ENCODE data around the gene COQ2. TPM values are rescaled to one million over a fixed set of nuclear protein-coding genes. Genes with fewer than 3 reads are reported as not detected.

Gene COQ2
- total RNA-seq, 2 experiments from 2014 or later: 12.1 to 14.4 TPM

- H3K9me2 ChIP-seq (ENCODE audit: insufficient read depth, low read length): no peaks in the 10 kb centered on the region
- peak overlapping the region; percentile 50; the same call in 1 of the 2 replicates for H2AFZ ChIP-seq (ENCODE audit: low read length)
- no peaks in the 10 kb centered on the region for H3K79me2 ChIP-seq (ENCODE audit: insufficient read depth, low read depth, low read length)
- intact Hi-C loops (cut with micrococcal nuclease; ENCODE audit: unreplicated experiment): loop anchor here (1.0 kb wide), 2 partner anchors 105 to 182 kb away; partner anchors contain the start of gene COPS4
- peaks cover 19% of the 10 kb centered on the region for H3K36me3 ChIP-seq (ENCODE audit: insufficient read depth, low read length)
- peak overlapping the region; percentile 79 for H3K4me2 ChIP-seq (ENCODE audit: low read length)
- no peak for DNase-seq (ENCODE audit: low spot score)
- H3K27ac ChIP-seq (ENCODE audit: low read depth, low read length, poor library complexity, severe bottlenecking): peak overlapping the region; percentile 86
- ChIA-PET CTCF (ENCODE audit: unreplicated experiment) (interaction anchor here (0.9 to 1.1 kb wide), 2 partner anchors 9 to 18 kb away, joined by 3 read pairs; no protein-coding TSS in a partner anchor), POLR2A (interaction anchor here (0.7 to 2.3 kb wide), 8 partner anchors 17 to 541 kb away, joined by 3 to 18 read pairs (median 5); no protein-coding TSS in a partner anchor)
- H3K9me3 ChIP-seq (ENCODE audit: low read length): peaks cover 35% of the 10 kb centered on the region
- H4K20me1 ChIP-seq (ENCODE audit: insufficient read depth, low read length): no peaks in the 10 kb centered on the region
- TSS peak; percentile 88 for BruUV-seq (replicated peaks)
- H3K4me3 ChIP-seq (ENCODE audit: low read depth, low read length, poor library complexity, severe bottlenecking): peak overlapping the region; percentile 43
- no peak for TF ChIP-seq EZH2phosphoT487 (IDR thresholded peaks at IDR 0.05; ENCODE audit: borderline replicate concordance, low read depth, low read length)
- peaks cover 81% of the 10 kb centered on the region for H3K4me1 ChIP-seq (ENCODE audit: insufficient read depth, low read length, poor library complexity, severe bottlenecking)
These were observed 67.5 kb downstream of the COQ2 start for GRCh38 chr4:83216959-83217683.

DNA sequence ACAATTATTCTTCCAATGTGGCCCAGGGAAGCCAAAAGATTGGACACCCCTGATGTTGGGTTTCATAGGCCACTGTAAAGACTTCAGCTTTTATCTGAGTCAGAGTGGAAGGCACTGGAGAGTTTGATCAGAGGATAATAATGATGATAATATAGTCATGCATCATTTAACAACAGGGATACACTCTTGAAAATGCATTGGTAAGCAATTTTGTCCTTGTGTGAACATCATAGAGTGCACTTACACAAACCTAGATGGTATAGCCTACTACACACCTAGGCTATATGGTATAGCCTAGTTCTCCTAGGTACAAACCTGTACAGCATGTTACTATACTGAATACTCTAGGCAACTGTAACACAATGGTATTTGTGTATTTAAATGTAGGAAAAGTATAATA is 70.5 kb downstream of the COQ2 start:
- DNase-seq (ENCODE audit: low spot score): no peak
- intact Hi-C loops (cut with micrococcal nuclease; ENCODE audit: unreplicated experiment): no loop called here

More for the DNA sequence above, 70.5 kb downstream of the COQ2 start:
- H3K9me2 ChIP-seq (ENCODE audit: insufficient read depth, low read length): no peaks in the 10 kb centered on the region
- ChIA-PET CTCF (ENCODE audit: unreplicated experiment) (no interaction called here), POLR2A (interaction anchor here (0.6 kb wide), 2 partner anchors 61 to 84 kb away, joined by 3 read pairs; no protein-coding TSS in a partner anchor)
- H3K4me3 ChIP-seq (ENCODE audit: low read depth, low read length, poor library complexity, severe bottlenecking): no peak overlapping the region
- no peak overlapping the region for H3K4me2 ChIP-seq (ENCODE audit: low read length)
- no peak for TF ChIP-seq EZH2phosphoT487 (IDR thresholded peaks at IDR 0.05; ENCODE audit: borderline replicate concordance, low read depth, low read length)
- TF ChIP-seq, protein P1, sequence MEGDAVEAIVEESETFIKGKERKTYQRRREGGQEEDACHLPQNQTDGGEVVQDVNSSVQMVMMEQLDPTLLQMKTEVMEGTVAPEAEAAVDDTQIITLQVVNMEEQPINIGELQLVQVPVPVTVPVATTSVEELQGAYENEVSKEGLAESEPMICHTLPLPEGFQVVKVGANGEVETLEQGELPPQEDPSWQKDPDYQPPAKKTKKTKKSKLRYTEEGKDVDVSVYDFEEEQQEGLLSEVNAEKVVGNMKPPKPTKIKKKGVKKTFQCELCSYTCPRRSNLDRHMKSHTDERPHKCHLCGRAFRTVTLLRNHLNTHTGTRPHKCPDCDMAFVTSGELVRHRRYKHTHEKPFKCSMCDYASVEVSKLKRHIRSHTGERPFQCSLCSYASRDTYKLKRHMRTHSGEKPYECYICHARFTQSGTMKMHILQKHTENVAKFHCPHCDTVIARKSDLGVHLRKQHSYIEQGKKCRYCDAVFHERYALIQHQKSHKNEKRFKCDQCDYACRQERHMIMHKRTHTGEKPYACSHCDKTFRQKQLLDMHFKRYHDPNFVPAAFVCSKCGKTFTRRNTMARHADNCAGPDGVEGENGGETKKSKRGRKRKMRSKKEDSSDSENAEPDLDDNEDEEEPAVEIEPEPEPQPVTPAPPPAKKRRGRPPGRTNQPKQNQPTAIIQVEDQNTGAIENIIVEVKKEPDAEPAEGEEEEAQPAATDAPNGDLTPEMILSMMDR (conservative IDR thresholded peaks at IDR 0.05; ENCODE audit: low read length): no peak
- H2AFZ ChIP-seq (ENCODE audit: low read length): no peak overlapping the region
- H3K36me3 ChIP-seq (ENCODE audit: insufficient read depth, low read length): peaks cover 19% of the 10 kb centered on the region
- no peaks in the 10 kb centered on the region for H4K20me1 ChIP-seq (ENCODE audit: insufficient read depth, low read length)
- H3K27ac ChIP-seq (ENCODE audit: low read depth, low read length, poor library complexity, severe bottlenecking): no peak overlapping the region
- peaks cover 61% of the 10 kb centered on the region for H3K4me1 ChIP-seq (ENCODE audit: insufficient read depth, low read length, poor library complexity, severe bottlenecking)
- H3K79me2 ChIP-seq (ENCODE audit: insufficient read depth, low read depth, low read length): no peaks in the 10 kb centered on the region
- peaks cover 55% of the 10 kb centered on the region for H3K9me3 ChIP-seq (ENCODE audit: low read length)
- no TSS peak for BruUV-seq (replicated peaks)

Small RNA genes lying within 50 kb of the gene (small RNA-seq; reads per million reads assigned to genes)
- not detected for gene AC114781.3

Other genes with a start within 250 kb of the COQ2 start
- gene COPS4, start 249.6 kb downstream of the COQ2 start, total RNA-seq (2014; rRNA removed; shearing (Covaris generic)): 38.9 and 44.2 TPM in 2 replicates
- gene COPS4, start 249.6 kb downstream of the COQ2 start, total RNA-seq (2022): 35.5 and 38.5 TPM in 2 replicates
- gene PLAC8, start 170.1 kb downstream of the COQ2 start, total RNA-seq (2014; rRNA removed; shearing (Covaris generic)): not detected in 2 replicates
- not detected in 2 replicates for gene PLAC8, start 170.1 kb downstream of the COQ2 start, total RNA-seq (2022)
- 1.8 and 3.1 TPM in 2 replicates for gene HPSE, start 50.0 kb upstream of the COQ2 start, total RNA-seq (2014; rRNA removed; shearing (Covaris generic))
- gene HPSE, start 50.0 kb upstream of the COQ2 start, total RNA-seq (2022): 2.4 and 3.0 TPM in 2 replicates
- 63.3 and 67.1 TPM in 2 replicates for gene HELQ, start 171.0 kb upstream of the COQ2 start, total RNA-seq (2014; rRNA removed; shearing (Covaris generic))
- gene HELQ, start 171.0 kb upstream of the COQ2 start, total RNA-seq (2022): 66.3 and 70.4 TPM in 2 replicates
- 38.1 and 41.4 TPM in 2 replicates for gene MRPS18C, start 171.3 kb upstream of the COQ2 start, total RNA-seq (2014; rRNA removed; shearing (Covaris generic))
- 98.1 and 104 TPM in 2 replicates for gene MRPS18C, start 171.3 kb upstream of the COQ2 start, total RNA-seq (2022)
- 17.7 and 24.4 TPM in 2 replicates for gene ABRAXAS1, start 200.3 kb upstream of the COQ2 start, total RNA-seq (2014; rRNA removed; shearing (Covaris generic))
- 26.5 and 28.4 TPM in 2 replicates for gene ABRAXAS1, start 200.3 kb upstream of the COQ2 start, total RNA-seq (2022)